ENCODE measurements around the gene PSMD6. TPM values are rescaled to one million over a fixed set of nuclear protein-coding genes. Genes with fewer than 3 reads are reported as not detected.
A peak's percentile ranks its signal among the peaks of the same experiment; 100 is the strongest.

Gene PSMD6
- total RNA-seq (2013), result 79.1 TPM
- polyA plus RNA-seq (100 to 1,000 TPM in 2 of 3 donors, 10 to 100 TPM in 1; 54.6 to 135 (median 101) TPM), polyA minus RNA-seq (37.4 and 49.0 TPM in 2 replicates), total RNA-seq (38.3 to 69.6 (median 47.6) reads per million in 11 experiments)

GRCh38 chr3:64023187-64023860 is at the start of gene PSMD6:
Gene PSMD6 (minus strand): TSS chr3:64023494. CDS start chr3:64023419, 75 bp downstream.
- peak within 1 kb of the TSS; percentile 92 for H3K4me2 ChIP-seq (replicated peaks; ENCODE audit: extremely low read depth, low read length, poor library complexity, severe bottlenecking)
- H3K4me3 Mint-ChIP-seq, result peak within 1 kb of the TSS; percentile 88 to 91
- H3K27me3 Mint-ChIP-seq (ENCODE audit: low read depth in 3 of 3), result peaks cover 5 to 14% (median 12%) of the 10 kb centered on the region in 3 donors
- H3K4me3 ChIP-seq (replicated peaks in 1 of 3; ENCODE audit: low read depth in 2 of 3, low read length in 3 of 3), result peak within 1 kb of the TSS; percentile 63 to 96 (median 79)
- H2AFZ ChIP-seq (ENCODE audit: insufficient read depth, low read depth, low read length, poor library complexity, severe bottlenecking), result peak within 1 kb of the TSS; percentile 96
- peaks cover 7 to 13% of the 10 kb centered on the region in 2 donors for H3K27me3 ChIP-seq (ENCODE audit: control insufficient read depth in 2 of 2, insufficient read depth in 2 of 2, low read length in 2 of 2)
- intact Hi-C loops (cut with micrococcal nuclease), result loop anchor here in 1 of 2 donors (2.0 kb wide), 1 partner anchor 159 kb away; no protein-coding TSS in a partner anchor
- peak; percentile 83 to 85 (median 83) for DNase-seq
- peaks cover 0 to 4% (median 0%) of the 10 kb centered on the region in 7 donors for H3K9me3 Mint-ChIP-seq
- H3K4me1 Mint-ChIP-seq, result peaks cover 25% of the 10 kb centered on the region
- H3K27ac ChIP-seq (ENCODE audit: low read depth in 1 of 2, low read length in 2 of 2), result peak within 1 kb of the TSS; percentile 74 to 96
- peaks cover 21 to 23% of the 10 kb centered on the region in 2 donors for H3K4me1 ChIP-seq (ENCODE audit: control insufficient read depth in 1 of 2, insufficient read depth in 2 of 2, low read length in 2 of 2)
- peak within 1 kb of the TSS; percentile 89 to 97 (median 92) for H3K27ac Mint-ChIP-seq
- H3K79me2 ChIP-seq (ENCODE audit: insufficient read depth, low read length), result peaks cover 36% of the 10 kb centered on the region
- peaks cover 22 to 23% of the 10 kb centered on the region in 2 donors for H3K36me3 Mint-ChIP-seq
- peaks cover 26 to 32% of the 10 kb centered on the region in 2 donors for H3K36me3 ChIP-seq (replicated peaks in 1 of 2; ENCODE audit: control insufficient read depth in 1 of 2, insufficient read depth in 2 of 2, low read length in 2 of 2)
- H4K20me1 ChIP-seq (ENCODE audit: insufficient read depth, low read length), result peaks cover 32% of the 10 kb centered on the region
- no peaks in the 10 kb centered on the region for H3K9me3 ChIP-seq (replicated peaks in 1 of 2; ENCODE audit: control insufficient read depth in 1 of 2, insufficient read depth in 1 of 2, low read length in 2 of 2)
- peak within 1 kb of the TSS; percentile 97 for H3K9ac ChIP-seq (ENCODE audit: insufficient read depth, low read length, poor library complexity, severe bottlenecking)
- WGBS (ENCODE audit: insufficient coverage), result under 1% methylated on average over 56 of the region's 59 CpGs
- peak; percentile 100 for TF ChIP-seq CTCF (IDR thresholded peaks at IDR 0.05)

GRCh38 chr3:64072126-64072525 is 48.8 kb upstream of the PSMD6 start:
- peaks cover 0 to 6% (median 0%) of the 10 kb centered on the region in 7 donors for H3K9me3 Mint-ChIP-seq
- Histone ChIP-seq H3K79me2 (ENCODE audit: insufficient read depth, low read length) (no peaks in the 10 kb centered on the region), H3K27me3 (ENCODE audit: control insufficient read depth in 2 of 2, insufficient read depth in 2 of 2, low read length in 2 of 2) (no peaks in the 10 kb centered on the region), H3K9ac (ENCODE audit: insufficient read depth, low read length, poor library complexity, severe bottlenecking) (no peak overlapping the region), H3K36me3 (replicated peaks in 1 of 2; ENCODE audit: control insufficient read depth in 1 of 2, insufficient read depth in 2 of 2, low read length in 2 of 2) (no peaks in the 10 kb centered on the region), H2AFZ (ENCODE audit: insufficient read depth, low read depth, low read length, poor library complexity, severe bottlenecking) (no peak overlapping the region), H3K9me3 (replicated peaks in 1 of 2; ENCODE audit: control insufficient read depth in 1 of 2, insufficient read depth in 1 of 2, low read length in 2 of 2) (no peaks in the 10 kb centered on the region), H3K4me2 (replicated peaks; ENCODE audit: extremely low read depth, low read length, poor library complexity, severe bottlenecking) (no peak overlapping the region), H3K27ac (ENCODE audit: low read depth in 1 of 2, low read length in 2 of 2) (no peak overlapping the region), H4K20me1 (ENCODE audit: insufficient read depth, low read length) (no peaks in the 10 kb centered on the region), H3K4me1 (ENCODE audit: control insufficient read depth in 1 of 2, insufficient read depth in 2 of 2, low read length in 2 of 2) (no peaks in the 10 kb centered on the region), H3K4me3 (replicated peaks in 1 of 3; ENCODE audit: low read depth in 2 of 3, low read length in 3 of 3) (no peak overlapping the region)
- no peak for DNase-seq
- intact Hi-C loops (cut with micrococcal nuclease), result no loop called here
- H3K36me3 Mint-ChIP-seq, result no peaks in the 10 kb centered on the region
- peaks cover 4% of the 10 kb centered on the region for H3K4me1 Mint-ChIP-seq
- no peak overlapping the region for H3K4me3 Mint-ChIP-seq
- peak overlapping the region in 2 of 7 donors; percentile 1 to 5 for H3K27ac Mint-ChIP-seq
- peaks cover 2 to 16% (median 11%) of the 10 kb centered on the region in 3 donors for H3K27me3 Mint-ChIP-seq (ENCODE audit: low read depth in 3 of 3)
- 94% methylated on average over 2 of the region's 2 CpGs for WGBS (ENCODE audit: insufficient coverage)
- TF ChIP-seq CTCF (IDR thresholded peaks at IDR 0.05), result no peak

Measured in CD14-positive monocyte (primary cell).